KMS-11 (cell line): ENCODE results near the gene CCDC152.
"Not testable (repeated sequence)": the region's sequence is repeated elsewhere in the genome, so short reads cannot be mapped to it uniquely, and the experiment has no call there.

Source experiments
- H2AFZ ChIP-seq: fragments of 200-600 bp; sonication (generic); 2 replicates; pipeline ENCODE4 v1.6.1; 2016; ENCODE audit warnings: antibody characterized with exemption, mixed run types, low read depth
- H3K27ac ChIP-seq: fragments of 200-600 bp; sonication (generic); 2 replicates; pipeline ENCODE4 v1.6.1; 2016; ENCODE audit warnings: mild to moderate bottlenecking, mixed run types
- H3K27me3 ChIP-seq: fragments of 200-600 bp; sonication (generic); 2 replicates; pipeline ENCODE4 v1.6.1; 2017; ENCODE audit warnings: mild to moderate bottlenecking, low read depth, mixed run types, moderate library complexity; ENCODE audit not compliant: insufficient read depth
- H3K36me3 ChIP-seq: fragments of 200-600 bp; sonication (generic); 2 replicates; pipeline ENCODE4 v1.6.1; 2017; ENCODE audit warnings: mild to moderate bottlenecking, mixed run types; ENCODE audit not compliant: insufficient read depth
- H3K4me1 ChIP-seq: fragments of 200-600 bp; sonication (generic); 2 replicates; pipeline ENCODE4 v1.6.1; 2016; ENCODE audit warnings: mild to moderate bottlenecking, low read depth, mixed run types; ENCODE audit not compliant: poor library complexity, severe bottlenecking
- H3K4me2 ChIP-seq: fragments of 200-600 bp; sonication (generic); 2 replicates; pipeline ENCODE4 v1.7.0; 2016; ENCODE audit warnings: mild to moderate bottlenecking, mixed run types
- H3K4me3 ChIP-seq: fragments of 200-600 bp; sonication (generic); IDR thresholded peaks from 2 replicates; pipeline ENCODE4 v1.6.1; 2017; ENCODE audit warnings: low read depth, low read length, mixed read lengths; ENCODE audit not compliant: insufficient read depth
- H3K79me2 ChIP-seq: fragments of 200-600 bp; sonication (generic); 2 replicates; pipeline ENCODE4 v1.6.1; 2016; ENCODE audit warnings: low read depth, mixed run types; ENCODE audit not compliant: insufficient read depth
- H3K9ac ChIP-seq: fragments of 200-600 bp; sonication (generic); 2 replicates; pipeline ENCODE4 v1.6.1; 2016; ENCODE audit warnings: mild to moderate bottlenecking, mixed run types
- H4K20me1 ChIP-seq: fragments of 200-600 bp; sonication (generic); 2 replicates; pipeline ENCODE4 v1.6.1; 2016; ENCODE audit warnings: mild to moderate bottlenecking, mixed run types; ENCODE audit not compliant: insufficient read depth
- CTCF ChIP-seq: fragments of 200-600 bp; sonication (generic); conservative IDR thresholded peaks from 2 replicates; pipeline ENCODE4 v1.6.1; 2017; ENCODE audit warnings: low read depth, mild to moderate bottlenecking, antibody characterized with exemption, low read length, moderate library complexity, mixed read lengths

Gene CCDC152

DNA sequence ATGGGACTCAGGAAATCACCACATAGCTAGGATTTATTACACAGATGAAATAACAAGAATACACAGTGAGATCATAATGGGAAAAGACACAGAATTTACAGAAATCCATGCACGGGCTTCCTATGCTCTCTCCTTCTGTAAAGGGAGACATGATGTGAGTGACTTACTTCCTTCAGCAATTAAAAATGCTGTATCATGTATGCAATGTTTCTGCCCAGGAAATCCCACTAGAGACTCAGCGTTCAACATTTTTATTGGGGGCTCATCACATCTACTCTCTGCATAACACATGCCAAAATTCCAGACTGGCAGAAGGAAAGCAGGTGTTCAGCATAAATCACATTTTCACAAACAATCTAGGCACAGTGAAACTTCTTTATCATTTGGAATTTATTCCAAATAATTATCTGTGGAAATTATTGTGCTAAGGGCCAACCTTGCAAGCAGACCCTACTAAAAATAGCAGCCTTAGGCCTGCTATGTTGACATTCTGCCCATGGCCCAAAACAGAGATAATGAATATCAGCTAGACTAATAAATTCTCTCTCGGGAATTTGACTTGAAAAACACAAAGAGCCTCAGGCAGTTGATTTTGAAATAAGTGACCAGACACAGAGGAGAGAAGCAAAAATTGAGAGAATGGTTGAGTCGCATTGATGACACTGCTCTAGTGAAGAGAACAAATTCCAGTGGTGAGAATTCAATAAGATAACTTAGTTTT lies 86.5 kb downstream of the CCDC152 start:
- H3K79me2 ChIP-seq = no peaks in the 10 kb centered on the region
- H3K36me3 ChIP-seq = no peaks in the 10 kb centered on the region
- no peak overlapping the region for H3K9ac ChIP-seq
- H3K4me2 ChIP-seq = no peak overlapping the region
- H4K20me1 ChIP-seq = no peaks in the 10 kb centered on the region
- H3K27me3 ChIP-seq = no peaks in the 10 kb centered on the region
- H3K4me3 ChIP-seq = no peak overlapping the region
- no peak for TF ChIP-seq CTCF
- peaks cover 25% of the 10 kb centered on the region for H3K4me1 ChIP-seq
- H3K27ac ChIP-seq = no peak overlapping the region
- no peak overlapping the region for H2AFZ ChIP-seq

GRCh38 chr5:42843675-42844292 lies 87.2 kb downstream of the CCDC152 start:
- H3K36me3 ChIP-seq = no peaks in the 10 kb centered on the region
- peaks cover 25% of the 10 kb centered on the region for H3K4me1 ChIP-seq
- H3K79me2 ChIP-seq = no peaks in the 10 kb centered on the region
- no peak overlapping the region for H3K4me3 ChIP-seq
- no peak overlapping the region for H2AFZ ChIP-seq
- H3K27ac ChIP-seq = no peak overlapping the region
- H3K9ac ChIP-seq = no peak overlapping the region
- no peaks in the 10 kb centered on the region for H3K27me3 ChIP-seq
- TF ChIP-seq CTCF = no peak
- H3K4me2 ChIP-seq = no peak overlapping the region
- no peaks in the 10 kb centered on the region for H4K20me1 ChIP-seq

DNA sequence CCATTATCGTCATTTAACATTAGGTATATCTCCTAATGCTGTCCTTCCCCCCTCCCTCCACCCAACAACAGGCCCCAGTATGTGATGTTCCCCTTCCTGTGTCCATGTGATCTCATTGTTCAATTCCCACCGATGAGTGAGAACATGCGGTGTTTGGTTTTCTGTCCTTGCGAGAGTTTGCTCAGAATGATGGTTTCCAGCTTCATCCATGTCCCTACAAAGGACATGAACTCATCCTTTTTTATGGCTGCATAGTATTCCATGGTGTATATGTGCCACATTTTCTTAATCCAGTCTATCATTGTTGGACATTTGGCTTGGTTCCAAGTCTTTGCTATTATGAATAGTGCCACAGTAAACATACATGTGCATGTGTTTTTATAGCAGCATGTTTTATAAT lies 87.8 kb downstream of the CCDC152 start:
- H3K27ac ChIP-seq, H3K27me3 ChIP-seq: not testable (repeated sequence)
- peaks cover 26% of the 10 kb centered on the region for H3K4me1 ChIP-seq

DNA sequence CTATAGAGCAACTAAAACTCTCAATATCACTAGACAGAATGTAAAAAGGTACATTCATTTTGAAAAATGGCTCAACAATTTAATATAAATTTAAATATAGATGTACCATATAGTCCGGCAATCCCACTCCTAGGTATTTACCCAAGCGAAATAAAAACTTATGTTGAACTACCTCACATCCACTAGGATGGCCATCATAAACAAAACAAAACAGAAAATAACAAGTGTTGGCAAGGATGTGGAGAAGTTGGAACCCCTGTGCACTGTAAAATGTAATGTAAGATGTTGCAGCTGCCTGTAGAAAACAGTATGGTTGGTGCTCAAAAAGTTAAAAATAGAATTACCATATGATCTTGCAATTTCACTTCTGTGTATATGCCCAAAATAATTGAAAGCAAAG lies 91.9 kb downstream of the CCDC152 start:
- no peak for TF ChIP-seq CTCF
- H3K36me3 ChIP-seq = no peaks in the 10 kb centered on the region; the same call in 1 of the 2 replicates
- no peak overlapping the region for H3K4me2 ChIP-seq
- no peak overlapping the region for H2AFZ ChIP-seq
- no peak overlapping the region for H3K9ac ChIP-seq
- H3K4me1 ChIP-seq = peaks cover 23% of the 10 kb centered on the region
- no peak overlapping the region for H3K4me3 ChIP-seq
- H4K20me1 ChIP-seq = no peaks in the 10 kb centered on the region
- no peaks in the 10 kb centered on the region for H3K79me2 ChIP-seq
- no peak overlapping the region for H3K27ac ChIP-seq
- no peaks in the 10 kb centered on the region for H3K27me3 ChIP-seq

More for the DNA sequence above, 87.8 kb downstream of the CCDC152 start:
- not testable (repeated sequence) for H2AFZ ChIP-seq, H3K4me2 ChIP-seq, H3K79me2 ChIP-seq, H3K4me3 ChIP-seq, H3K9ac ChIP-seq, H3K36me3 ChIP-seq, H4K20me1 ChIP-seq

DNA sequence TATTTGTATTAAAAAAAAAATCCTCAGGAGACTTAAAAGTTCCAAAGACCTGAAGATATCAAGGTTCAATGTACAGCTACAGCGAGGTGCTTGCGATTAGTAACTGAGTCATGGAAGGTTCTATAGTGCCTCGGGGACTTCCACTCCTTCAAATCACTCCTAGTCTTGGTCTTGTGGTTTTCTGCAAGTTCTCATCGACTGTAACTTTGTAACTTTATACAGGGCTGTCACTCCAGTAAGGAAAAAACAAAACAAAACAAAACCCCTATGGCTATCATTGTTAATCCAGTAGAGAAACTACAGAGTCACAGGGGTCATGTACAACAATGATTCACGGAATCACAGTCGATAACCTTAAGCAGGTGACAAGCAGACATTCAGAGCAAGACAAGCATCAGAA lies 94.9 kb downstream of the CCDC152 start:
- TF ChIP-seq CTCF = no peak
- no peaks in the 10 kb centered on the region for H4K20me1 ChIP-seq
- no peaks in the 10 kb centered on the region for H3K79me2 ChIP-seq
- no peaks in the 10 kb centered on the region; the same call in 1 of the 2 replicates for H3K36me3 ChIP-seq
- H3K4me2 ChIP-seq = no peak overlapping the region
- no peak overlapping the region for H3K9ac ChIP-seq
- no peaks in the 10 kb centered on the region for H3K27me3 ChIP-seq
- no peak overlapping the region for H3K4me3 ChIP-seq
- H3K27ac ChIP-seq = no peak overlapping the region
- no peak overlapping the region for H2AFZ ChIP-seq
- peaks cover 53% of the 10 kb centered on the region for H3K4me1 ChIP-seq
